Psoas muscle (tissue), 8 donors: ENCODE measurements around the gene FAM83E. TPM values are rescaled to one million over a fixed set of nuclear protein-coding genes. Genes with fewer than 3 reads are reported as not detected.
A peak's percentile ranks its signal among the peaks of the same experiment; 100 is the strongest.

Source experiments
- ATAC-seq, 4 donors: fragments of 200-7000 bp; cut with Tn5 transposase; one replicate each; pipeline ENCODE4 v1.9.1; 2020; ENCODE audit warnings: moderate library complexity in 3 of 4, mild to moderate bottlenecking in 2 of 4
- DNase-seq, 2 donors: peaks; one replicate each; pipeline ENCODE4 v3.0.0-alpha.2; 2020
- H3K27ac ChIP-seq: fragments of 200-600 bp; one replicate; pipeline ENCODE4 v1.8.0; 2022
- H3K27me3 ChIP-seq, 3 donors: fragments of 200-600 bp in 1 of 3; one replicate each; pipeline versions ENCODE4 v1.6.1 to v1.8.0; 2013 to 2022; ENCODE audit warnings: low read length in 2 of 3, mild to moderate bottlenecking in 2 of 3, moderate library complexity in 1 of 3; ENCODE audit not compliant: insufficient read depth in 3 of 3
- H3K36me3 ChIP-seq, 2 donors: fragments of 200-600 bp in 1 of 2; one replicate each; pipeline versions ENCODE4 v1.6.1 to v1.8.0; 2013 to 2022; ENCODE audit warnings: low read depth in 1 of 2, mild to moderate bottlenecking in 1 of 2, moderate library complexity in 1 of 2; ENCODE audit not compliant: insufficient read depth in 1 of 2
- H3K4me1 ChIP-seq: fragments of 200-600 bp; one replicate; pipeline ENCODE4 v1.8.0; 2022
- H3K4me3 ChIP-seq: fragments of 200-600 bp; one replicate; pipeline ENCODE4 v1.8.0; 2022; ENCODE audit warnings: mild to moderate bottlenecking
- H3K9me3 ChIP-seq: fragments of 200-600 bp; one replicate; pipeline ENCODE4 v1.8.0; 2022
- WGBS, 3 donors: extraction: QIAGEN DNeasy Blood & Tissue Kit; methylation state at CpG; one replicate each; pipeline versions ENCODE4 v1.1.6 to v1.1.7; 2013; 5-methylcytosine and 5-hydroxymethylcytosine counted together
- intact Hi-C, 2 donors: fragments of 100-400 bp; cut with DNase I; formaldehyde crosslinking; loops; one replicate each; pipeline versions ENCODE4 v1.11.0 to v1.14.2; 2022
- polyA plus RNA-seq, 3 donors: library from polyadenylated mRNA; stranded (reverse); fragments of 200-250 nt; gene quantifications; one replicate each; pipeline ENCODE4 v1.2.3, GENCODE V29; 2013
- total RNA-seq, 4 donors: library from RNA; stranded (reverse); fragmentation: NEBNext Ultra II Directional in 2 of 4; extraction: Animal tissue kit (Norgen Biotek cat#: 25700) in 2 of 4; gene quantifications; one replicate each; pipeline versions ENCODE4 v1.2.1 to v1.2.4, GENCODE V29; 2021 to 2023
- TF ChIP-seq, protein P1 (sequence below): fragments of 200-600 bp; IDR thresholded peaks from one replicate; pipeline ENCODE4 v1.8.0; 2022; ENCODE audit warnings: antibody characterized with exemption
- donor health status: healthy with polysubstance abuse.
- donor health status: DM: no; HTN: no; CAD: no; lungs with moderate emphysema.
- donor health status: Bipolar disorder and iron deficiency.
- donor health status: healthy.
- donor health status: DM: yes; HTN: yes; CAD: no.
- donor health status: DM: no; HTN: no; CAD: no.
- donor health status: DM: no; HTN: no; CAD: no.
- donor health status: DM: yes; HTN: yes; CAD: no.

FAM83E gene
- total and polyA plus RNA-seq, 7 donors: 0.01 to 0.20 TPM; not detected in 5

DNA sequence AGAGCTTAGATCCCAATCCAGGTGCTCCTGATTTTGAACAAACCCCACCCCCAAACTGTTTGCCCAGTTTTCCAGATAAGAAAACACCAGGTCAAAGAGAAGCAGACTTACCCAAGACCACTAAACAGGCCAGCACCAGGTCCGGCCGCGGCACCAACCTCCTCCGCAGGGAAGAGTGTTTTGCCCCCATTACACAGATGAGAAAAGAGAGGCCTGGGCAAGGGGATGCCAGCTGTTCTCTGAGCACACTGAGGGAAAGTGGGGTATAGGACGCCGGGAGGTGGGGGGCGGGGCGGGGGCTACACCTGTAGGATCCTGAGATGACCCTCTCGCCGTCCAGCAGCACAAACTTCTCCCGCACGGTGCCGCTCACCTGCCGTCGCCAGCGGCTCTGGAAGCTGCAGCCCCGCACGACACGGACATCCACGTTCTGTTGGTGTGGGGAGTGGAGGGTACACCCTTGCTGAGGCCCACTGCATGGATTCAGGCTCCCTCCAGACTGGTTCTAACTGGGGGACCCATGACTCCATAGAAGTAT, 5.2 kb downstream of the FAM83E start:
- ATAC-seq: no peak
- DNase-seq: no peak
- Histone ChIP-seq H3K4me3 (no peak overlapping the region), H3K36me3 (peaks cover 0 to under 1% of the 10 kb centered on the region in 2 donors), H3K4me1 (peaks cover 14% of the 10 kb centered on the region), H3K27ac (no peak overlapping the region), H3K9me3 (no peaks in the 10 kb centered on the region), H3K27me3 (no peaks in the 10 kb centered on the region)
- TF ChIP-seq, protein P1, sequence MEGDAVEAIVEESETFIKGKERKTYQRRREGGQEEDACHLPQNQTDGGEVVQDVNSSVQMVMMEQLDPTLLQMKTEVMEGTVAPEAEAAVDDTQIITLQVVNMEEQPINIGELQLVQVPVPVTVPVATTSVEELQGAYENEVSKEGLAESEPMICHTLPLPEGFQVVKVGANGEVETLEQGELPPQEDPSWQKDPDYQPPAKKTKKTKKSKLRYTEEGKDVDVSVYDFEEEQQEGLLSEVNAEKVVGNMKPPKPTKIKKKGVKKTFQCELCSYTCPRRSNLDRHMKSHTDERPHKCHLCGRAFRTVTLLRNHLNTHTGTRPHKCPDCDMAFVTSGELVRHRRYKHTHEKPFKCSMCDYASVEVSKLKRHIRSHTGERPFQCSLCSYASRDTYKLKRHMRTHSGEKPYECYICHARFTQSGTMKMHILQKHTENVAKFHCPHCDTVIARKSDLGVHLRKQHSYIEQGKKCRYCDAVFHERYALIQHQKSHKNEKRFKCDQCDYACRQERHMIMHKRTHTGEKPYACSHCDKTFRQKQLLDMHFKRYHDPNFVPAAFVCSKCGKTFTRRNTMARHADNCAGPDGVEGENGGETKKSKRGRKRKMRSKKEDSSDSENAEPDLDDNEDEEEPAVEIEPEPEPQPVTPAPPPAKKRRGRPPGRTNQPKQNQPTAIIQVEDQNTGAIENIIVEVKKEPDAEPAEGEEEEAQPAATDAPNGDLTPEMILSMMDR: no peak
- intact Hi-C loops: no loop called here
- WGBS, 3 donors: 89 to 91% (median 91%) methylated on average over 20 of the region's 20 CpGs

- TF ChIP-seq, protein P1: peak; percentile 13
- Histone ChIP-seq H3K4me1 (peaks cover 12% of the 10 kb centered on the region), H3K9me3 (no peaks in the 10 kb centered on the region), H3K4me3 (no peak overlapping the region), H3K36me3 (no peaks in the 10 kb centered on the region), H3K27me3 (no peaks in the 10 kb centered on the region), H3K27ac (no peak overlapping the region)
- WGBS, 3 donors: 35 to 39% (median 38%) methylated on average over 9 of the region's 9 CpGs
- intact Hi-C loops: no loop called here
- no peak for ATAC-seq
- DNase-seq: no peak
Measured at GRCh38 chr19:48608798-48609263, 6.0 kb downstream of the FAM83E start.

DNA sequence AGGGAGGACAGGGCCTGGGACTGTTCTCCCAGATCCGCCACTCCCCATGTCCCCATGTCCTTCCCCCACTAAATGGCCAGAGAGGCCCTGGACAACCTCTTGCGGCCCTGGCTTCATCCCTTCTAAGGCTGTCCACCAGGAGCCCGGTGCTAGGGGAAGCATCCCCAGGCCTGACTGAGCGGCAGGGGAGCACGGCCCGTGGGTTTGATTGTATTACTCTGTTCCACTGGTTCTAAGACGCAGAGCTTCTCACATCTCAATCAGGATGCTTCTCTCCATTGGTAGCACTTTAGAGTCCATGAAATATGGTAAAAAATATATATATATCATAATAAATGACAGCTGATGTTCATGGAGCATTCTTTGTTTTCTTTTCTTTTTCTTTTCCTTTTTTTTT, 7.5 kb downstream of the FAM83E start:
- H3K4me3 ChIP-seq: no peak overlapping the region
- TF ChIP-seq, protein P1: no peak
- no peak overlapping the region for H3K27ac ChIP-seq
- no peaks in the 10 kb centered on the region for H3K27me3 ChIP-seq
- H3K36me3 ChIP-seq: no peaks in the 10 kb centered on the region
- ATAC-seq (no peak), DNase-seq (no peak)
- intact Hi-C loops: no loop called here
- no peaks in the 10 kb centered on the region for H3K9me3 ChIP-seq
- WGBS, 3 donors: 78 to 88% (median 86%) methylated on average over 7 of the region's 7 CpGs
- no peaks in the 10 kb centered on the region for H3K4me1 ChIP-seq

DNA sequence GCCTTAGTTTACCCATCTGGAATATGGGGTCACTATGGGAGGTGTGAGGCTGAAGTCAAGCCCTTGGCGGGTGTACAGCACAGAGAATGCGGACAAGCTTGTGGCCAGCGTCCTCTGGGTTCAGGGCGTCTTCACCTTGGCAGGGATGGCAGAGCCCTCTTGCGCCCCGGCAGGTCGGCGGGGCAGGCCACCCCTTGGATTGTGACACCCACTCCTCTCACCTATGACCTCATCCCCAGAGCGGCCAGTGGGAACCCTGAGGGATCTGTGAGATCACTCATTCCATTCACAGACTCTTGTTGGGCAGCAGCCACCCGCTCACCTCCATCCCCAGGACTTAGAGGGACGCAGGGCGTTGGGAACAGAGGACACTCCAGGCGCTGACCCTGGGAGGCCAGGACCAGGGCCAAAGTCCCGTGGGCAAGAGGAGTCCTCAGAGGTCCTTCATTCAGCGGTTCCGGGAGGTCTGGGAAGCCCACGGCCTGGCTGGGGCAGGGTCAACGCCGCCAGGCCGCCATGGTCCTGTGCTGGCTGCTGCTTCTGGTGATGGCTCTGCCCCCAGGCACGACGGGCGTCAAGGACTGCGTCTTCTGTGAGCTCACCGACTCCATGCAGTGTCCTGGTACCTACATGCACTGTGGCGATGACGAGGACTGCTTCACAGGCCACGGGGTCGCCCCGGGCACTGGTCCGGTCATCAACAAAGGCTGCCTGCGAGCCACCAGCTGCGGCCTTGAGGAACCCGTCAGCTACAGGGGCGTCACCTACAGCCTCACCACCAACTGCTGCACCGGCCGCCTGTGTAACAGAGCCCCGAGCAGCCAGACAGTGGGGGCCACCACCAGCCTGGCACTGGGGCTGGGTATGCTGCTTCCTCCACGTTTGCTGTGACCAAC, 8.2 kb downstream of the FAM83E start, which contains the start of gene SPACA4:
TSS of gene SPACA4 (plus strand) at position 280 of the 896 bp plus-strand sequence. CDS start at position 517, 237 bp downstream.
- Histone ChIP-seq H3K4me1 (no peaks in the 10 kb centered on the region), H3K4me3 (no peak within 1 kb of the TSS), H3K27me3 (no peaks in the 10 kb centered on the region), H3K27ac (no peak within 1 kb of the TSS), H3K9me3 (no peaks in the 10 kb centered on the region), H3K36me3 (no peaks in the 10 kb centered on the region)
- TF ChIP-seq, protein P1: no peak
- ATAC-seq (no peak), DNase-seq (no peak)
- intact Hi-C loops: no loop called here
- 86 to 91% (median 89%) methylated on average over 39 of the region's 39 CpGs for WGBS, 3 donors
